KOPT-K1 (cell line): ENCODE measurements around the gene BMPR1B.
A peak's percentile ranks its signal among the peaks of the same experiment; 100 is the strongest.
"Not testable (repeated sequence)": the region's sequence is repeated elsewhere in the genome, so short reads cannot be mapped to it uniquely, and the experiment has no call there.

Source experiments
- H3K27ac ChIP-seq: fragments of 200-600 bp; sonication (generic); 2 replicates; pipeline ENCODE4 v1.5.1; 2016; ENCODE audit warnings: antibody characterized with exemption, mild to moderate bottlenecking, low read depth, low read length; ENCODE audit not compliant: poor library complexity, severe bottlenecking
- H3K36me3 ChIP-seq: fragments of 200-600 bp; sonication (generic); 2 replicates; pipeline ENCODE4 v1.5.1; 2017; ENCODE audit warnings: antibody characterized with exemption, mild to moderate bottlenecking, low read length, moderate library complexity; ENCODE audit not compliant: insufficient read depth
- H3K9me3 ChIP-seq: fragments of 200-600 bp; sonication (generic); 2 replicates; pipeline ENCODE4 v1.5.1; 2017; ENCODE audit warnings: antibody characterized with exemption, low read length, mild to moderate bottlenecking; ENCODE audit not compliant: insufficient read depth, poor library complexity, severe bottlenecking

BMPR1B gene

DNA sequence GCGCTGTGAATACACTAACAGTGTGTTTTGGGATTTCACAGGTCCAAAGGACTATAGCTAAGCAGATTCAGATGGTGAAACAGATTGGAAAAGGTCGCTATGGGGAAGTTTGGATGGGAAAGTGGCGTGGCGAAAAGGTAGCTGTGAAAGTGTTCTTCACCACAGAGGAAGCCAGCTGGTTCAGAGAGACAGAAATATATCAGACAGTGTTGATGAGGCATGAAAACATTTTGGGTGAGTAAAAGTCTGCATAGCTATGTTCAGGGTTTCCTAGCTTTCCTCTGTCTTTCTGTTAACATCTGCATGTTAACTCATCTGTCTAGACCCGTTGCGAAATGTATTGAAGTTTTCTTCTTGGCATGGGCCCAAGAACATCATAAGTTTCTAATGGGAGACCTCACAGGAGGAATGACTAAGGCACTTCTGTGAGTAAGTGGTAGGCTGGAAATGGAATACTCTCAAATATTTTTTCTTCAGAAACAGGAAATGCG is 372.1 kb downstream of the BMPR1B start:
- Histone ChIP-seq H3K27ac (no peak overlapping the region), H3K36me3 (no peaks in the 10 kb centered on the region)

DNA sequence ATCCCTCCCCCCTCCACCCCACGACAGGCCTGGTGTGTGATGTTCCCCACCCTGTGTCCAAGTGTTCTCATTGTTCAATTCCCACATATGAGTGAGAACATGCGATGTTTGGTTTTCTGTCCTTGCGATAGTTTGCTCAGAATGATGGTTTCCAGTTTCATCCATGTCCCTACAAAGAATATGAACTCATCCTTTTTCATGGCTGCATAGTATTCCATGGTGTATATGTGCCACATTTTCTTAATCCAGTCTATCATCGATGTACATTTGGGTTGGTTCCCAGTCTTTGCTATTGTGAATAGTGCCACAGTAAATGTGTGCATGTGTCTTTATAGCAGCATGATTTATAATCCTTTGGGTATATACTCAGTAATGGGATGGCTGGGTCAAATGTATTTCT is 376.3 kb downstream of the BMPR1B start:
- H3K27ac ChIP-seq, H3K9me3 ChIP-seq, H3K36me3 ChIP-seq: not testable (repeated sequence)

More for the DNA sequence above, 372.1 kb downstream of the BMPR1B start:
- no peaks in the 10 kb centered on the region for H3K9me3 ChIP-seq

DNA sequence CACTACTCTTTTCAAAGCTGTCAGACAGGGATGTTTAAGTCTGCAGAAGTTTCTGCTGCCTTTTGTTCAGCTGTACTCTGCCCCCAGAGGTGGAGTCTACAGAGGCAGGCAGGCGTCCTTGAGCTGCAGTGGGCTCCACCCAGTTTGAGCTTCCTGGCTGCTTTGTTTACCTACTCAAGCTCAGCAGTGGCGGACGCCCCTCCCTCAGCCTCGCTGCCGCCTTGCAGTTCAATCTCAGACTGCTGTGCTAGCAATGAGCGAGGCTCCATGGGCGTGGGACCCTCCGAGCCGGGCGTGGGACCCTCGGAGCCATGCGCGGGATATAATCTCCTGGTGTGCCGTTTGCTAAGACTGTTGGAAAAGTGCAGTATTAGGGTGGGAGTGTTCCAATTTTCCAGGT is 381.7 kb downstream of the BMPR1B start:
- not testable (repeated sequence) for H3K27ac ChIP-seq, H3K9me3 ChIP-seq, H3K36me3 ChIP-seq

DNA sequence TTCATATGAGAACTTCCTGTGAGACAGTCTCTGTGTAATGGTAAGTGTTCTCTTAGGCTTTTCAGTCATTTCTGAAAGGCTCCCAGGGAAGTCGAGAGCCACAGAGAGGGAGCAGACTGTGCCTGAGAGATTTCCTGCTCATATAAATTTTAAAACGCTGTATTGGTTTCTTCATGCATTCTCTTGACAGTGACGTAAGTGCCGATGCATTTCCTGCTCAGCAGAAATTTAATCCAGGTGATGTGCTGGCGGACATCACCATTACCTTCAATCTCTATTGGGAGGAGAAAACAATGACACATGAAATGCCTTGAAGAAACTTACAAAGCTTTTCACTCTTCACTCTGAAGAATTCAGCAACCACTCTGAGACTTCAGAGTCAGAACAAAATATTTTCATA is 383.6 kb downstream of the BMPR1B start:
- Histone ChIP-seq H3K9me3 (no peaks in the 10 kb centered on the region), H3K27ac (no peak overlapping the region), H3K36me3 (no peaks in the 10 kb centered on the region)

DNA sequence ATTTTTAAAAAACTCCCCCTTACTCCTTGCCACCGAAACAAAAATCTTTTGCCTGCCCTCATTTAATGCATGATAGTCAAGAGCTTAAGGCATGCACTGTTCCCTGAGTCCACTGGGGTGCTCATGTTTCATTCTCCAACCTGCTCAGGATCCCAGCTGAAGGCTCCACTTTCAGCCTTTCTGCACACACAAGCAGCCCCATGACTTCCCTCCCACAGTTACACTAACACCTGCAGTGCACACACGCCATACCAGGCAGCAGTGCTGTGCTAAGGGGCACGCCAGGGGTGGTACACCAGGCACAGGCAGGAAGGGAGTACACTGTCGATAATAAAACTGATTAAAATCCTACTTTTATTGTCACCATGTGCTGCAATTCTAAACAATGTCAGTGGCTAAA is 385.2 kb downstream of the BMPR1B start:
- no peaks in the 10 kb centered on the region for H3K9me3 ChIP-seq
- H3K36me3 ChIP-seq = no peaks in the 10 kb centered on the region
- no peak overlapping the region for H3K27ac ChIP-seq

DNA sequence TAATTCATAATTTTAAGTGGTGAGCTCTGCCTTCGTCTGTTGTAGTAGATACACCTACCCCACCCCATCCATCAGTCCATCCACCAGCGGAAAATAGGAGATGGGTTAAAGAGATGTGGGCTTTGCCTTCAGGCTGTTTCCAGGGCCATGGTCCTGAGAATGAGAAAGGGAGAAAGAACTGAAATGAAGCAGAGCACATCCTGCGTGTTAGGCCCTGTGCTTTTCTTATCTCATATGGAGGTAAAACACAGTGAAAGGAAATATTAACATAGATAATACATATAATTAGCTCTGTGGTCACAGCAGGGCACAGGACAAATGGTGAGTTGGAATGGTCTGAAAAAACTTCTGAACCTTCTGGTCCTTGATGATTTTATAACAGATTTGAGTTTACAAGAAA is 393.5 kb downstream of the BMPR1B start:
- Histone ChIP-seq H3K9me3 (no peaks in the 10 kb centered on the region), H3K36me3 (no peaks in the 10 kb centered on the region), H3K27ac (no peak overlapping the region)

DNA sequence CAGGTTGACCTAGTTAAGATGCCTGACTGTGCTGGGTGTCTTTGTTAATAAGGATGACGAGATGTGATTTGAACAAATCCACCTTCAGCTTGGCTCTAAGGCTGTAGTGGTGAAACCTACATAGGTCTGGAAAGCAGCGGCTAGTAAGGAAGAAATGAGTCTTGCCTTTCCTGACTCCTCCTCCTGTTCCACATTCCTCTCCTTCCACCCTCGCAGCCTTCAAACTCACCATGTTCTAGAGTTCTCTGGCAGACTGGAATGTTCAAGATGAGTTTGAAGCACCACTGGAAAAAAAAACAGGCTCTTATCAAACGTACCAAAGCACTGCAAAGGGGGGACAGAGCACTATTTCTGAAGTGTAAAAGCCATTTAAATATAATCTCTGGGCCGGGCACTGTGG is 395.4 kb downstream of the BMPR1B start:
- no peaks in the 10 kb centered on the region for H3K9me3 ChIP-seq
- H3K27ac ChIP-seq = no peak overlapping the region
- no peaks in the 10 kb centered on the region for H3K36me3 ChIP-seq

DNA sequence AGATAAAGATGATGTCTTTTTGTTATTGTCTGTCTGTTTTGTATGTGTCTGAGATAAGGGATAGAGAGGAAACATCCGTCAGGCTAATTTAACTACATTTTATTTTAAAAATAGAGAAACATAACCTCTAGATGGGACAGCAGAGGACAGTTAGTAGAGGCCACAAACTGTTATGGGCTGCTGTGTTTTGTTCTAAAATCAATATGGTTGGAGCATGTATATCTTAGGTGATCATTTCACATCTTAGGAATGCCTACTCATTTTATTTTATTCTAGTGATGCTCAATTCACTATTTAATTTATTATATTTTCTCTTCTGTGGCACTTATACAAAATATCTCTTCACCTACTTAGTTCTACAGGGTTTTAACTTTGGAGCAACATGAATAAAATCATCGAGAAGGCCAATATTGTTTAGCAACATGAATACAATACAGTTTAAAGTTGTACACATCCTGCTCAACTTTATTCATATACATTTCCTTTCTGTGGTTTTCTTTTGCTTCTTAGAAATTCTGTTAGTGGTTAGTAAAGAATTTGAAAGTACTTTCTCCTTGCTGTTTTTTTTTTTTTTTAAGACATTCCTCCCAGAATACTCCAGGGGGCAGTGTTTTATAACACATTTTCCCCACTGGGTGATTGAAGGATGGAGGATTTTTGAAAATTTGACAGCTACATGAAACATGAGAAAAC is 398.1 kb downstream of the BMPR1B start:
- H3K27ac ChIP-seq = peak overlapping the region; percentile 78
- H3K36me3 ChIP-seq = no peaks in the 10 kb centered on the region
- no peaks in the 10 kb centered on the region for H3K9me3 ChIP-seq

DNA sequence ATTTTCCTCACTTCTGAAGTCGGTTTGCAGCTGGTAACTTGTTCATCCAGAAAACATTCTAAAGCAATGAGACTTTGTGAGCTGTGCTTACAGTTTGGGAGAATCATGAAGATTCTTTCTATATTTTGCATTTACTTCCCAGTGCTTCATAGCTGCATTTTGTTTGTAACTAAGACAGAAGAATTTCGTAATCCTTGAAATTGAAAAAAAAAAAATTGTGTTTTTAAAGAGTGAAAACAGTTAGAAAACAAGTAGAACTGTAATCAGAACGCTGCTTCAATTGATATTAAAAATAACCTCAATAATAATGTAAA is 398.7 kb downstream of the BMPR1B start:
- no peaks in the 10 kb centered on the region for H3K36me3 ChIP-seq

DNA sequence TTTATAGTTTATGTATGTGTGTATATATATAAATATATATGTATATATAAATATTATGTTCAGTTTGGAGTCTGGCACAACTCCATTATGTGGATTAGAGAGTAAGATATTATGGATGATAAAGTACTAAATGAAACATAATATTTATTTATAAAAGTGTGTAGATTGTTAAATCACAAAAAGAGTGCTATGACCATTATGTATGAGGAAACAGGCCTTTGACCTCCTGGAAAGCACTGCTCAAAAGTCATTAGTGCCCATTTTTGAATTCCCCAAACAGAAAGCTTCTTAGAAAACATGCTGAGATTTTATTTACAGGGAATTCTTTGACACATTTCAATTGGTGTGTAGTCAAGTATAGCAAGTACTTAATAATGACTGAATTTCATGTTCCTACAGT is 399.8 kb downstream of the BMPR1B start:
- Histone ChIP-seq H3K27ac (peak overlapping the region; percentile 2), H3K9me3 (no peaks in the 10 kb centered on the region), H3K36me3 (no peaks in the 10 kb centered on the region)

More for the DNA sequence above, 398.7 kb downstream of the BMPR1B start:
- Histone ChIP-seq H3K27ac (peak overlapping the region; percentile 78), H3K9me3 (no peaks in the 10 kb centered on the region)

DNA sequence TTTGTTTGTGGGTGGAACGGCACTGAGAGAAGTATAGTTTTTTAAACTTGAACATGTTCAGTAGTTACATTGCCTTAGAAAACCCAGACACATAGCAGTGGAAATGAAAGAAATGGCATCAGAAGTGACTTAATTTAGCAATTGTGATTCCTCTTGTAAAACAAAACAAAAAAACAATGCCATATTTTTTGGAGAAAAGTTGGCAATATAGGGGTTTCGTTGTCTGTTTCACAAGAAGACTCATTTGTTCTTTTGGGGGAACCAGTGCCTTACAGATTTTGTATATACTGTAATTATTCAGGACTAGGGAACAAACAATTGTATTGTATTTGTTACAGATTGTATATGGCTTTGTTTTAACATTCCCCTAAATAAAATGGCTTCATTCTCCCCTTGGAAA is 400.3 kb downstream of the BMPR1B start:
- H3K27ac ChIP-seq = peak overlapping the region; percentile 2
- H3K9me3 ChIP-seq = no peaks in the 10 kb centered on the region
- H3K36me3 ChIP-seq = no peaks in the 10 kb centered on the region

DNA sequence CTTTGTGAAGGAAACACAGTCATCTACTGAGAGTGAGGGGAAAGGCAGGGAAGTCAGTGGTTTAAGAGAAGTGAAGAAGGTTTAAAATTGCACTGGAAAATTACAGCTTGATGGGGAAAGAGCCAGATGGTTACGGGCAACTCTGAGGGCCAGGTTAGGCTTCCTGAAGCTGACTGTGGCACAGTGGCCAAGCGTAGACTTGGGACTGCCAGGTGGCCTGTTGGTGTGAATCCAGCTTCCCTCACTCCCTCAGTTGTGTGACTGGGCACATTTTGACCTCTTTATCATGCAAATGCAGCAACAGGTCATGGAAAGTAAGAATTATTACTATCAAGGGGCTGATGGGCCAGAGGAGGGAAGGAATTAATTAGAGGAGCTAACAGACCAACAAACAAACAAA is 400.9 kb downstream of the BMPR1B start:
- Histone ChIP-seq H3K9me3 (no peaks in the 10 kb centered on the region), H3K36me3 (no peaks in the 10 kb centered on the region), H3K27ac (peak overlapping the region; percentile 44)

DNA sequence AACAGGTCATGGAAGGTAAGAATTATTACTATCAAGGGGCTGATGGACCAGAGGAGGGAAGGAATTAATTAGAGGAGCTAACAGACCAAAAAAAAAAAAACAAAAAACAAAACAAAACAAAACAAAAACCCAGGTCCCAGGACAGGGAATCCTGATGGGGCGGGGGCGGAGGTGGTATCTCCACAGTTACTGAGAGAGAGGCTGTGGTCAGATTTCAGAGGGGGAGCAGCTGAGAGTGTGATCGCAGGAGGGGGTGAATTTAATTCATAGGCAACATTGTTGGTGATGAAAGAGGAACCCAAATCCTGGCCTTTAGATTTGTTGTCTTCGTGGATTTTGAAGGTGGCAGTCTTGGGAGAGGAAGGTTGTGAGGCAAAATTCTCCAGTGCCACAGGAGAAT is 401.6 kb downstream of the BMPR1B start:
- Histone ChIP-seq H3K9me3 (no peaks in the 10 kb centered on the region), H3K27ac (peak overlapping the region; percentile 17), H3K36me3 (no peaks in the 10 kb centered on the region)

DNA sequence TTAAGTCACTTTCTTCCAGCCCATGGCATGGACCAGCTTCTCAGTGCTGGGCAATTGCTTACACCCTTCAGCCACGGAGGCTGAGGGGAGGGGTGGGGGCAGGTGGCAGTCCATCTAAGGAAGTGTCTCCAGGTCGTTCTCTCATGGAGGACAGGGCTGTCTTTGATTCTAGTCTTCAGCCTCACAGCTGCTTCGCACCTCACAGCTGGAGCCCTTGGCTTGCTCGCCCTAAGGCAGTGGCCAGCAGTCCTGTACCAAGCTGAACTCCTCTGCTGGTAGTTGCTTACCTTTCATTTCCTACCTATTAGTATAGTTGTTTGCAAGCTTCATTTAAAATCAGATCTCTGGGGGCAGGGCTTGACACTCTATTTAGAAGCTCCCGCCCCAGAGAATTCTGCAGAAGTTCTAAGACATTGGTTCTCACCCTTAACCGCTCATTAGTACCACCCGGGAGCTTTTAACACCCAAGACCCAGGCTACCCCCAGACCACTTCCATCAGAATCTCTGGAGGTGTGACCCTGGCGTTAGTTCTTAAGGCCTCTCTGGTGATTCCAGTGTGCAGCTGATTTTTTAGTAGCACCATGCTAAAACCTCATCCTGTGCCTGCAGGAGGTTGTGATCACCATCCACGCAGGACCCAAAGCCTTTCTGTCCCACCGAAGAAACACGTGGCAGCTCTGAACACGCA is 404.2 kb downstream of the BMPR1B start:
- no peaks in the 10 kb centered on the region for H3K36me3 ChIP-seq
- H3K27ac ChIP-seq = no peak overlapping the region

DNA sequence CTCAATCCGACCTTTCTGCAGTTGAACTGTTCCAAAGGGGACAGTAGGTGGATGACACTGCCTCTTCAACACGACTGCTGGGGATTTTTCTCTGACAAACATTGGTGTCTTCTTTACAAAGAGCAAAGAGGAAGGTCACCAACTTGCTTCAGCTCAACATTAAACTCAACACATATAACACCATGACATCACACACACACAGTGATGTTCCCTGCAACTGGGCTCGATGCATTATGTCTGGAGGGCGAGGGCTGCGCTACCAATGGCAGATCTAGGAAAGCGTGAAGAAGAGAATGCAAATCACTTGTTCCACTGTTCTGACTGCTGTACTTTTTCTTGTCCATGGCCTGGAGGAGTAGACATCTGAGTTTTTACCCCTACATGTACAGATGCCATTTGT is 405.1 kb downstream of the BMPR1B start:
- Histone ChIP-seq H3K27ac (no peak overlapping the region), H3K9me3 (no peaks in the 10 kb centered on the region), H3K36me3 (no peaks in the 10 kb centered on the region)

More for the DNA sequence above, 404.2 kb downstream of the BMPR1B start:
- H3K9me3 ChIP-seq = no peaks in the 10 kb centered on the region

DNA sequence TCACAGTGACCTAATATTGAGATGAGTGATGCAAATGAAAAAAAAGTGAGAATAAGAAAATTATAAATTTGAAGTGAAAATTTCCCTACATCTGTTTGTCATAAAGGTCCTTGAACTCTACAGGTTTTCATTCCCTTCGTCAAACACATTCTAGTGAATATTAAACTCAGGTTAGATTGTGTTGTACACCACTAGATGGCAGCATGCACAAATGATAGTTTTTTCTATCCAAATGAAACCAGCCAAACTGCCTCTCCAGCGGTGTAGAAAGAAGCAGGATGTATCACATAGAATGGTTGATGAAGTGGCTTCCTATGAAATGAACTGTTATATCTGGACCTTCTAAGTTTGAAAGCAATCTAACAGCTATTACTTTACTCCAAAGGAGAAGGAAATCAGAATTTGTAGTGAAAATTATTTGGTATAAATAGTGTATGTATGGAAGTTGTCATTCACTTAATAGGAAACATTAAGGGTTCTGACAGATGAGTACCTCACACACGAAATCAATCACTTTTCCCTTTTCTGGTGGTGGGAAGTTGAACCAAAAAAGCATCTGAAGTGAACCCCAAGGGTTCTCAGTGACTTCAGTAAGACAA is 408.3 kb downstream of the BMPR1B start:
- H3K9me3 ChIP-seq = no peaks in the 10 kb centered on the region
- no peaks in the 10 kb centered on the region for H3K36me3 ChIP-seq
- H3K27ac ChIP-seq = no peak overlapping the region
